Osteocyte (in vitro differentiated cells): ENCODE results near the gene APOM. TPM values are rescaled to one million over a fixed set of nuclear protein-coding genes. Genes with fewer than 3 reads are reported as not detected.

ENCODE experiments used
- DNase-seq: peaks from one replicate; pipeline ENCODE4 v3.0.0; 2021; ENCODE audit warnings: mixed read lengths; ENCODE audit not compliant: unreplicated experiment; ENCODE audit errors: extremely low spot score
- H3K27ac Mint-ChIP-seq: one replicate; pipeline ENCODE4 v1.8.0; 2021; ENCODE audit warnings: mild to moderate bottlenecking, mixed read lengths; ENCODE audit not compliant: unreplicated experiment
- H3K27me3 Mint-ChIP-seq: one replicate; pipeline ENCODE4 v1.8.0; 2021; ENCODE audit warnings: mixed read lengths; ENCODE audit not compliant: unreplicated experiment
- H3K36me3 Mint-ChIP-seq: one replicate; pipeline ENCODE4 v1.8.0; 2021; ENCODE audit warnings: mixed read lengths; ENCODE audit not compliant: unreplicated experiment
- H3K4me1 Mint-ChIP-seq: one replicate; pipeline ENCODE4 v1.8.0; 2021; ENCODE audit warnings: mixed read lengths; ENCODE audit not compliant: unreplicated experiment
- H3K4me3 Mint-ChIP-seq: one replicate; pipeline ENCODE4 v1.8.0; 2021; ENCODE audit warnings: mild to moderate bottlenecking, moderate library complexity, mixed read lengths; ENCODE audit not compliant: unreplicated experiment
- H3K9me3 Mint-ChIP-seq: one replicate; pipeline ENCODE4 v1.8.0; 2021; ENCODE audit warnings: mixed read lengths; ENCODE audit not compliant: unreplicated experiment
- total RNA-seq: library from RNA; stranded (reverse); gene quantifications from 2 replicates; pipeline ENCODE4 v1.2.1, GENCODE V29; 2021
- TF ChIP-seq, protein P1 (sequence below): fragments of 200-600 bp; sonication (generic); IDR thresholded peaks from 2 replicates; pipeline ENCODE4 v1.5.0; 2021; ENCODE audit warnings: antibody characterized with exemption, mild to moderate bottlenecking, moderate library complexity

The APOM gene
- total RNA-seq, 1 donor from 2014 or later, result 4.0 TPM

- H3K4me1 Mint-ChIP-seq, result no peaks in the 10 kb centered on the region
- no peaks in the 10 kb centered on the region for H3K27me3 Mint-ChIP-seq
- H3K36me3 Mint-ChIP-seq, result peaks cover 33% of the 10 kb centered on the region
- H3K9me3 Mint-ChIP-seq, result no peaks in the 10 kb centered on the region
- TF ChIP-seq, protein P1, sequence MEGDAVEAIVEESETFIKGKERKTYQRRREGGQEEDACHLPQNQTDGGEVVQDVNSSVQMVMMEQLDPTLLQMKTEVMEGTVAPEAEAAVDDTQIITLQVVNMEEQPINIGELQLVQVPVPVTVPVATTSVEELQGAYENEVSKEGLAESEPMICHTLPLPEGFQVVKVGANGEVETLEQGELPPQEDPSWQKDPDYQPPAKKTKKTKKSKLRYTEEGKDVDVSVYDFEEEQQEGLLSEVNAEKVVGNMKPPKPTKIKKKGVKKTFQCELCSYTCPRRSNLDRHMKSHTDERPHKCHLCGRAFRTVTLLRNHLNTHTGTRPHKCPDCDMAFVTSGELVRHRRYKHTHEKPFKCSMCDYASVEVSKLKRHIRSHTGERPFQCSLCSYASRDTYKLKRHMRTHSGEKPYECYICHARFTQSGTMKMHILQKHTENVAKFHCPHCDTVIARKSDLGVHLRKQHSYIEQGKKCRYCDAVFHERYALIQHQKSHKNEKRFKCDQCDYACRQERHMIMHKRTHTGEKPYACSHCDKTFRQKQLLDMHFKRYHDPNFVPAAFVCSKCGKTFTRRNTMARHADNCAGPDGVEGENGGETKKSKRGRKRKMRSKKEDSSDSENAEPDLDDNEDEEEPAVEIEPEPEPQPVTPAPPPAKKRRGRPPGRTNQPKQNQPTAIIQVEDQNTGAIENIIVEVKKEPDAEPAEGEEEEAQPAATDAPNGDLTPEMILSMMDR, result no peak
- DNase-seq, result no peak
- no peak overlapping the region for H3K27ac Mint-ChIP-seq
- H3K4me3 Mint-ChIP-seq, result no peak overlapping the region
Measured at GRCh38 chr6:31639449-31639861, 16.2 kb upstream of the APOM start.

GRCh38 chr6:31640612-31641011 lies 15.1 kb upstream of the APOM start:
- Mint-ChIP-seq H3K4me1 (no peaks in the 10 kb centered on the region), H3K4me3 (no peak overlapping the region), H3K27ac (peak overlapping the region; percentile 23), H3K27me3 (no peaks in the 10 kb centered on the region), H3K9me3 (no peaks in the 10 kb centered on the region), H3K36me3 (peaks cover 32% of the 10 kb centered on the region)
- TF ChIP-seq, protein P1, result no peak
- DNase-seq, result no peak

DNA sequence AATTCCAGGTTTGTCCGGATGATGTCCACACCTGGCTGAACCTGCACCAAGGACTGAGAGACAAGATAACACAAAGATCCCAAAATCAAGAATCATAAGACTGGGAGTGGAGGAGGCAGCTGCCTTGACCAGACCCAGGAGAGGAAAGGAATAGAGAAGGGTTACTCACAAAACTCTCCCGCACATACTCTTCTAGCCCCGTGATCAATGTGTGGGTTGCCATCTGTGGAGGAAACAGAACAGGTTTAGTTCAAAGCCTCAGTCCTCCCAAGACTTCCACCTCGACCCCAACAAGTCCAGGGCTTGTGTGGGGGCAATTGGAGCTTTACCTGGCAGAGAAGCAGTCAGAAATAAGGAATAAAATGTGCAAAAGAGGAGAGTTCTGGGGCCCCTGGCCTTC lies 14.3 kb upstream of the APOM start:
- Mint-ChIP-seq H3K27me3 (no peaks in the 10 kb centered on the region), H3K27ac (no peak overlapping the region), H3K9me3 (no peaks in the 10 kb centered on the region), H3K36me3 (peaks cover 34% of the 10 kb centered on the region), H3K4me1 (no peaks in the 10 kb centered on the region), H3K4me3 (no peak overlapping the region)
- TF ChIP-seq, protein P1, result no peak
- DNase-seq, result no peak

DNA sequence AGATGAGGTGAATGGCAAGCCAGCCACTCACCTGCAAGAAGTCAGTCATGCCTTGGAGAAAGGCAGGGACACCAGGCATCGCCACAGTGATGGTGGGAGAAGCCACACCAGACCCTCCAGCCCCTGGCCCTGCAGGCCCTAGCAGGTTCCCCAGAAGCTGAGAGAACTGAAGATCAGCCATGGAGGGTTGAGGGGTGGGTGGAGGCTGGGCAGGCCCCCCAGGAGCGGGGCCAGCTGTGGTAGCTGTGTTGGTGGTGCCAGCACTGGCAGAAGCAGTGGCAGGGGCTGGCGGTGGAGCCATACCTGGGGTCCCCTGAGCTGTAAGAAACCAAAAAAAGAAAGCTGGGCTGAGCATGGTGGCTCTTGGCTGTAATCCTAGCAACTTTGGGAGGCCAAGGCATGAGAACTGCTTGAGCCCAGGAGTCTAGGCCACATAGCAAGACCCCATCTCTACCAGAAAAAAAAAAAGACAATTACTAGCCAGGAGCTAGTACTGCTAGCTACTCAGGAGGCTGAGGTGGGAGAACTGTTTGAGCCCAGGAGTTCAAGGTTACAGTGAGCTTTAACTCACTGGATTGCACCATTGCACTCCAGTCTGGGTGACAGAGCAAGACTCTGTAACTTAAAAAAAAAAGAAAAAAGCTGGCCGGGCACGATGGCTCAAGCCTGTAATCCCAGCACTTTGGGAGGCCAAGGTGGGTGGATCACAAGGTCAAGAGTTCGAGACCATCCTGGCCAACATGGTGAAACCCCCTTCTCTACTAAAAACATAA lies 12.7 kb upstream of the APOM start:
- peaks cover 36% of the 10 kb centered on the region for H3K36me3 Mint-ChIP-seq

GRCh38 chr6:31643818-31644454 lies 11.8 kb upstream of the APOM start:
- H3K27ac Mint-ChIP-seq, result no peak overlapping the region

More for the DNA sequence above, 12.7 kb upstream of the APOM start:
- Mint-ChIP-seq H3K4me3 (no peak overlapping the region), H3K4me1 (no peaks in the 10 kb centered on the region), H3K27ac (no peak overlapping the region), H3K27me3 (no peaks in the 10 kb centered on the region), H3K9me3 (no peaks in the 10 kb centered on the region)
- DNase-seq, result no peak
- TF ChIP-seq, protein P1, result no peak

More at GRCh38 chr6:31643818-31644454, 11.8 kb upstream of the APOM start:
- Mint-ChIP-seq H3K36me3 (peaks cover 43% of the 10 kb centered on the region), H3K9me3 (no peaks in the 10 kb centered on the region), H3K4me3 (no peak overlapping the region), H3K4me1 (no peaks in the 10 kb centered on the region), H3K27me3 (no peaks in the 10 kb centered on the region)
- TF ChIP-seq, protein P1, result no peak
- no peak for DNase-seq
